Left ventricle myocardium superior (tissue), 1 donor: ENCODE data around the gene CDH13. TPM values are rescaled to one million over a fixed set of nuclear protein-coding genes. Genes with fewer than 3 reads are reported as not detected.

ENCODE experiments used
- ATAC-seq: fragments of 200-7000 bp; cut with Tn5 transposase; one replicate; pipeline ENCODE4 v1.9.1; 2020; ENCODE audit warnings: mild to moderate bottlenecking, moderate library complexity
- DNase-seq: peaks from one replicate; pipeline ENCODE4 v3.0.0-alpha.2; 2020
- intact Hi-C: fragments of 100-400 bp; cut with micrococcal nuclease; formaldehyde crosslinking; loops from one replicate; pipeline ENCODE4 v1.11.0; 2022
- long read RNA-seq: library from polyadenylated mRNA; unstranded; transcript quantifications from one replicate; pipeline ENCODE4 v2.0.0, GENCODE V29; 2021
- total RNA-seq: library from RNA; stranded (reverse); fragmentation: NEBNext Ultra II Directional; extraction: Animal tissue kit (Norgen Biotek cat#: 25700); gene quantifications from one replicate; pipeline ENCODE4 v1.2.1, GENCODE V29; 2021
- donor health status: DM: no; HTN: yes; CAD: no; lungs with severe emphysema.

The CDH13 gene
- total RNA-seq: 167 TPM
- long read RNA-seq, partial matches to known transcripts: 158 of 177 reads
- long read RNA-seq, other reads (novel, unspliced or antisense): 19 of 177 reads

DNA sequence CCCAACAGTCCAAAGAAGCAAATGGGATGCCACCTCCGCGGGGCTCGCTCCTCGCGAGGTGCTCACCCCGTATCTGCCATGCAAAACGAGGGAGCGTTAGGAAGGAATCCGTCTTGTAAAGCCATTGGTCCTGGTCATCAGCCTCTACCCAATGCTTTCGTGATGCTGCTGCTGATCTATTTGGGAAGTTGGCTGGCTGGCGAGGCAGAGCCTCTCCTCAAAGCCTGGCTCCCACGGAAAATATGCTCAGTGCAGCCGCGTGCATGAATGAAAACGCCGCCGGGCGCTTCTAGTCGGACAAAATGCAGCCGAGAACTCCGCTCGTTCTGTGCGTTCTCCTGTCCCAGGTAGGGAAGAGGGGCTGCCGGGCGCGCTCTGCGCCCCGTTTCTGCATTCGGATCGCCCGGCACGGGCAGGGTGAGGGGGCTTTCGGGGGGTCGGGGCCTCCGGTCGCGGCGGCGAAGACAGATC lies at the start of gene CDH13:
TSS of gene CDH13 (plus strand) at position 179 of the 471 bp plus-strand sequence.
- ATAC-seq (peak; percentile 63), DNase-seq (peak; percentile 71)
- intact Hi-C loops: no loop called here

DNA sequence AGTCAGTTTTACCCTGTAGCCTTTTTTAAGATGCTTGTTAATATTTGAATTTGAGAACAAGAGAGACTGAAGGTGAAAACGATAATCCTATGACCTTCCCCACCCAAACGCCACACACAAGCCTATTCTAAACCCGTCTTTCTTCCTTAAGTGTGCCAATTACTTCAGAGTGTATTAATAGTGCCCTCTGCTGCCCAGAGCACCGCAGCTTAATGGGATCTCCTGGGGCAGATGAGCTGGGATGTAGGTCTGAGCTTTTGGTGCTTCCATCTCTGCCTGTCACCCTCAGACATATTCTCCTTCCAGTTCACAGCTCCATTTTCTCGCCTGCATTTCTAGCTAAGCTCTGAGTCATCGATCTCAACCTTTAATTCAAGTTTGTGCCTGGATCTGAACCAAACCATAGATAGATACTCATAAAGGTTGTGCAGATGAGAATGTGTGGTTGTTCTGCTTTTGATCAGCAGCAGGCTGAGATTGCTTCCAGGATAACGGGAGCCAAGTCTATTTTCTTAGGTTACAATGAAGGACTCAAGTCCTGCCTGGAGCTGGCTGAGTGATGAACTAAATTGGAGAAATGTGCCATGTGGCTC lies 46.4 kb upstream of the CDH13 start:
- ATAC-seq: peak; percentile 69
- no peak for DNase-seq
- intact Hi-C loops: loop anchor here (5.0 kb wide), 1 partner anchor 318 kb away; no protein-coding TSS in a partner anchor

- DNase-seq (no peak), ATAC-seq (no peak)
- intact Hi-C loops: loop anchor here (5.0 kb wide), 1 partner anchor 321 kb away; no protein-coding TSS in a partner anchor
Measured at GRCh38 chr16:82582975-82583374, 43.8 kb upstream of the CDH13 start.

- ATAC-seq: no peak
- intact Hi-C loops: loop anchor here (5.0 kb wide), 1 partner anchor 321 kb away; no protein-coding TSS in a partner anchor
- DNase-seq: no peak
Measured at GRCh38 chr16:82583422-82583821, 43.3 kb upstream of the CDH13 start.

DNA sequence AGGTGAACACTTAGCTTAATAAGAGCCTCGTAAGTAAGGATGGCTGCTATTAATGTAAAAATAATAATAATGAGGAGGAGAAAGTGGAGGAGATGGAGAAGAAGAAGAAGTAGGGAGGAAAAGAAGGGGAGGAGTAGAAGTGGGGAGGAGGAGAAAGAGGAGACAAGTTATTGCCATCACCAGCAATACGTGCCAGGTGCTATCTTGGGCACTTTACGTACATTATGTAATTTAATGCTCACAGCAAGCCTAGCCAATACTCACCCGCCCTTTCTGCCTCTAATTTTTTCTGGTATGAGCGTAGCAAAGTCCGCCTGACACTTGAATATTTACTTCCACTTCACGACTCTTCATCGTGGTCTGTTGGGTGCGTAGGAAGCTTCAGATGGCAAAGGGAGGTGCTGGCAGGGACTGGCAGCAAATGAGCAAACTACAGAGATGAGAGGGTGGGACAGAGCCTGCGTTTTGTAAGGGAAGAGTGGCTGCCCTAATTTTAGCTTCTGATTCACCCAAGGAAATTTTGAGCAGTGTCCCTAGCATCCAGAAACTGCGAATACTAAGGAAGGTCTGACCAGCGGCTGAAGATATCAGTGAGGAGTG lies 42.1 kb upstream of the CDH13 start:
- peak; percentile 35 for DNase-seq
- intact Hi-C loops: loop anchor here (5.0 kb wide), 1 partner anchor 322 kb away; no protein-coding TSS in a partner anchor
- peak; percentile 92 for ATAC-seq

- ATAC-seq (no peak), DNase-seq (no peak)
- intact Hi-C loops: no loop called here
Measured at GRCh38 chr16:82585675-82586074, 41.1 kb upstream of the CDH13 start.

GRCh38 chr16:82586130-82586529 lies 40.6 kb upstream of the CDH13 start:
- intact Hi-C loops: no loop called here
- no peak for ATAC-seq
- no peak for DNase-seq

- ATAC-seq (no peak), DNase-seq (no peak)
- intact Hi-C loops: no loop called here
Measured at GRCh38 chr16:82587289-82587688, 39.5 kb upstream of the CDH13 start.

- ATAC-seq (peak; percentile 26), DNase-seq (no peak)
- intact Hi-C loops: no loop called here
Measured at GRCh38 chr16:82589407-82589806, 37.4 kb upstream of the CDH13 start.

DNA sequence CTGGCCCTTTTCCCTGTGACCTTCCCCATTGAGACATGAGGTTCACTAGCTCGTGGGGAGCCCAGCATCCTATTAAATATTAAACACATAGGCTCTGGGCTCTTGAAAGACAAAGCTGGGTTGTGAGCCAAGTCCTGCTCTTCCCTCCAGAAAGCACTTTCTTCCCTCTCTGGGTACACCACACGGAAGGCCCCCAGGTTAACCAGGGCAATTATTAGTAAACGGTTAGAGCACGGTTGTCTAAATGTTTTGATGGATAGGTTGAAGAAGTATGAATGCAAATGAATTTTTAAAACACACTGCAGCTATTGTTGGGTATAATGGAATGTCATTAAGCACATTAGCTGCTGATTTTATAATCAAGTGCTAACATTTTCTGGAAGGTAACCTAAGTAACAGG lies 32.7 kb upstream of the CDH13 start:
- intact Hi-C loops: no loop called here
- DNase-seq (no peak), ATAC-seq (no peak)

- no peak for DNase-seq
- intact Hi-C loops: no loop called here
- ATAC-seq: no peak
Measured at GRCh38 chr16:82598771-82599170, 28.0 kb upstream of the CDH13 start.

DNA sequence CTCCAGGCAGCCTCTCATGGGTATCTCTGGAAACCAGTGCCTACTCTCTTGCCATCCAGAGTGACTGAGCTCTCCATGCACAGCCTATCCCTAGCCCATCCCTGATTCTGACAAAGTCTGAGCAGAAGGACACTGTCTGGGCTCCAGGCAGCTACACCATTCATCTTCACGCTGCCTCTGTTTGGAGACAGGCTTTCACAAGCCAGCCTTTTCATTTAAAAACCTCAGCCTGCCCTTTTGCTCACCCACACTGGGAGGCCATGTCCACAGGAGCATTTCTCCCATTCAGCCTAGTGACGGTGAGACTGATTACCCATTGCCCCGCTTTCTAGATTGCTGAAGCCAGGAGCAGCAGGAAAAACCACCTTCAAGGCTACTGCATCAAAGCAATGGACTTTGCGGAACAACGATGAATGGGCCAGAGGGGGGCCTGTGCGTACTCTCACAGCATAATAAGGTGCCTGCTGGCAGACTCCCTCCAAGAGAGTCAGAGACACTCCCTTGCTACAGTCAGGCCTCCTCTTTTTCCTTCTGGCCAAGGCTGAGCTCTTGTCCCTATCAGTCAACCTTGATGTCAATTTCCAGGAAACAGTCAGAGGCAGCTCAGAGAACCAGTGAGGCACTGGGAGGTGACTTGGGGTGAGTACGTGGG lies 24.7 kb upstream of the CDH13 start:
- no peak for DNase-seq
- intact Hi-C loops: loop anchor here (10.0 kb wide), 1 partner anchor 753 kb away; no protein-coding TSS in a partner anchor
- no peak for ATAC-seq

DNA sequence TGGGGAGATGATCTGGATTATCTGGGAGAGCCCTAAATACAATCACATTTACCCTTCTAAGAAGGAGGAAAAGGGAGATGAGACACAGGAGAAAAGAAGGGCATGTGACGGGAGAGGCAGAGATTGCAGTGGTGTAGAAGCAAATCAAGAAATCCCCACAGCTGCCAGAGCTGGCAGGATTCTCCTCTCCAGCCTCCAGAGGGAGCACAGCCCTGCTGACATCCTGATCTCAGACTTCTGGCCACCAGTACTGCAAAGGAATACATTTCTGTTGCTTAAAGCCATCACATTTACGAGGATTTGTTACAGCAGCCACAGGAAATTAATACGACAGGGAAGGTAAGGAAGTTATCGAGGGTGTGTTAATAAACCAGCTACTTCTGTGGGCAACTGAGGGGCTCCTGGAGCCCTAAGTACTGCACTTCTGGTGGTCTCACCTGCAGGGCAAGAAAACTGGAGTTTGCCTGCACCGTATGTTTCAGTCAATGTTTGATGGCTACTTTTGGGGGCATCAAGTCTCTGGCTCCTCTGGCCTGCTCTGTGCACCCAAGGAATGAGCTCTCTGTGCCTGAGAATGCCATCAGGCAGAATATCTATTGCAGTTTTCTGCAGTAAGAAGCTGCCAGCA lies 22.9 kb upstream of the CDH13 start:
- ATAC-seq (peak; percentile 92), DNase-seq (peak; percentile 58)
- intact Hi-C loops: loop anchor here (10.0 kb wide), 1 partner anchor 751 kb away; no protein-coding TSS in a partner anchor

GRCh38 chr16:82605076-82605475 lies 21.7 kb upstream of the CDH13 start:
- ATAC-seq (no peak), DNase-seq (no peak)
- intact Hi-C loops: loop anchor here (10.0 kb wide), 1 partner anchor 750 kb away; no protein-coding TSS in a partner anchor

DNA sequence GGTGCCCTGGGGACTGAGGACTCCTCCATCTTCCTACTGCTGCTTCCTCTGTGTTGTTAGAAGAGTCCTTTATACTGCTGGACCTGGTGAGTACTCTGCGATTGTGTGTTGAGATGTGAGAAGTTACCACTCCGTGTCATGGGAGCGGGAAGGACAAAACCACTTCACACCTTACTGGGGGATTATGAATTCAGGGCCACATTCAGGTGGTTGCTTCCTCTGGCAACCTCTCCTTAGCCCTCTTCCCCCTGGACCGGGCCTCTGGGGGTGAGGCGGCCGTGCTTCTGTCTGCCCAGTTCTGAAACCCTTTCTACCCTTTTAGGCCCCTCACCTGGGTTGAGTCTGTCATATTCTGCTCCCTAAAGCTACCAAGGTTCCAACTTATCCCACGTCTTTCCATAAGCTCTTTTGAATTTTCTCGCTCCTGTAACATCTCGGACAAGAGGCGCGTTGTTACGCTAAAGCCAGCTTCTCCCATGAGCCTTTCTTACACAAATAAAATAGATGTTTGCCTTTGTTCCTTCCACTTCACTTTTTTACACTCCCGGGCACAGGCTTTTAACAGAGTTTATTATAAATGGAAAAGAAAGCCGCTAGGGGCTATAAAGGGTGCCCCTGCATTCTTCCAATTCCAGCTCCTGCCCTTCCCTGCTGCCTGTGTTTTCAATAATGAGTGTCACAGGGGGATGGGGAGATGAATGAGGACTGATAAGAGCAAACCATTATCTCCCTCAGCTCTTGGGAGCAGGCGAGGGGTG lies 20.7 kb upstream of the CDH13 start:
- no peak for ATAC-seq
- intact Hi-C loops: loop anchor here (10.0 kb wide), 1 partner anchor 749 kb away; no protein-coding TSS in a partner anchor
- no peak for DNase-seq

DNA sequence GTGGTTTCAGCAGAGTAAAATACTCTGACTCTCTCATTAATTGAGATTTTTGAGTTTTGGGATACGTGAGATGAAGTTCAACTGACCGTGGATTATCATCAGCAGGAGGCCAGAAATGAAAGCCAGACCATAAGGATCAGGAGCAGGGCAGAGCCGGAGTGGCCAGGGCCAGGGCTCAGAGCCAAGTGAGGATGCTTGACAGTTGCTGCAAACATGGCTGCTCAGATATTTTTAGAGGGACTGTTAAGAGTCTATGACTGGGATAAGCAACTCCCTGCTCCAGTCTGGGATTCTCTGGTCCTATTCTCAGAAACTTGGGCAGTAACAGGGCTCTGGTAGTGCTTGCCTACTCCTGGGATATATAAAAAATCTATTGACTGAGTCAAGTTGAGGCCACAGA lies 17.6 kb upstream of the CDH13 start:
- intact Hi-C loops: loop anchor here (10.0 kb wide), 1 partner anchor 746 kb away; no protein-coding TSS in a partner anchor
- DNase-seq: peak; percentile 75
- ATAC-seq: peak; percentile 98

DNA sequence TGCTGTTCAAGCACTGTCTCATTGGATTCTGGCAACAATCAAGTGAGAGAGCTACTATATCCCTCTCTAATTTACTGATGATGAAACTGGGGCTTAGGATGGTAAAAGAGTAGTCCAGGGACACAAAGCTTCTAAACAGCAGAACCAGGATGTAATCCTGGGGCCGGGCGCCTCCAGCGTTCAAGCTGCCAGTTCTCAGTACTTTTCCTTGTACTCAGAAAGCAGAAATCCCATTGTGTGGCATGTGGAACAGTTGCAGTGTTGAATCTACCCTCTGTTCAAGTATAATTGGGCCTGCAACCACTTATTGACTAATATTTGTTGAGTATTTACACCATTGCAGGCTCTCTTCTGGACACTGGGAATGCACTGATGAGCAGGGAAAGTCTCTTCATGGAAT lies 14.5 kb upstream of the CDH13 start:
- DNase-seq: no peak
- intact Hi-C loops: no loop called here
- no peak for ATAC-seq

- ATAC-seq: no peak
- DNase-seq: no peak
- intact Hi-C loops: no loop called here
Measured at GRCh38 chr16:82616356-82616755, 10.4 kb upstream of the CDH13 start.

- ATAC-seq (peak; percentile 50), DNase-seq (no peak)
- intact Hi-C loops: no loop called here
Measured at GRCh38 chr16:82621781-82622180, 5.0 kb upstream of the CDH13 start.
